NCI-H146 treated with DMSO at 0.1 percent for 48 hours (cell line): ENCODE data around the gene ACSM6.

Experiments used
- DNase-seq: peaks from one replicate; lab custom pipeline; 2025; ENCODE audit not compliant: unreplicated experiment; lab: John Stamatoyannopoulos, UW

Gene ACSM6

DNA sequence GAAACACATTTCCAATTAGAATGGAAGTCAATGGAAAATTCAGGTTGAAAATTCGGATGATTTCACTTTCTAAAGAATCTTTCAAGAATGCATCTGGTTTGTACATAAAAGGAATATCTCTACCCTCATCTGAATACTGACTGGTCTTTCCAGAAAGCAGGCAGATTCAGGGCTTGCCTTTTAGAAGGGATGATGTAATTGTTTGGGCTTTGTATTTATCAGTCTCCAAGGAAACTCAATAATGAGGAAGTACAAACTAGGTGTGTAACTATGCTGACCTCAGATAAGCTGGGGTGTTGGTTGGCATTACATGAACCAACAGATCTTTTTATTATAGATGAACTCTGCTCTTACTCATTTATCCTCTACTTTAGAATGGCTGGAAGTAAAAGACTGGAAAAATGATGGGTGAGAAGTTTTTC, 72.6 kb downstream of the ACSM6 start:
- DNase-seq: peak; percentile 58

GRCh38 chr10:95267251-95267650, 73.2 kb downstream of the ACSM6 start:
- DNase-seq: no peak

GRCh38 chr10:95268438-95268837, 74.4 kb downstream of the ACSM6 start:
- no peak for DNase-seq

- DNase-seq: no peak
These were observed 79.6 kb downstream of the ACSM6 start for GRCh38 chr10:95273393-95274312.

GRCh38 chr10:95275726-95276366, 81.8 kb downstream of the ACSM6 start:
- no peak for DNase-seq

GRCh38 chr10:95276367-95277200, 82.5 kb downstream of the ACSM6 start:
- DNase-seq: no peak

DNA sequence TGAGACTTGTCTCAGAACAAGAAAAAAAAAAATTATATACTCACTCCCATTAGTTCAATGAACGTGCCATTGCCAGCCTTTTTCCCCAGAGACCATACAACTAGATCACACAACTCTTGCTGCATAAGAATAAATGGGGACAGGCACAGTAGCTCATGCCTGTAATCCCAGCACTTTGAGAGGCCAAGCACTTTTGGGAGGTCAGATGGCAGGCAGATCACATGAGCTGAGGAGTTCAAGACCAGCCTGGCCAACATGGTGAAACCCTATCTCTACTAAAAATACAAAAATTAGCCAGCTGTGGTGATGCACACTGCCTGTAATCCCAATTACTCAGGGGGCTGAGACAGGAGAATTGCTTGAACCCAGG, 83.1 kb downstream of the ACSM6 start:
- DNase-seq: no peak

DNA sequence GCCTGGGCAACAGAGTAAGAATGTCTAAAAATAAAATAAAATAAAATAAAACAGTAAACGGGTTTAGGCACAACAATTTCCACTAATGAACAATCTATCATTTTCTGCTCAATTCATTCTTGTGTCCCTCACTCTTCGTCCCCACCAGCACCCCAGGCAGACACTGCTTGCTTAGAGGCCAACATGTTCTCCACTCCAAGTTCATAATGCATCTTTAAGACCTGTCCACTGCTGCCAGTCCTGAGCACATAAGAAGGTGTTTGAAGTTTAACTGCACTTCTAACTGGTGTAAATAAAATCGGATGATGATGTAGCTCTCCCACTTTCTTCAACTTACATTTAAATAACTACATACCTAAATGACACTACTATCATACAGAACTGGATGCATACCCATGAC, 83.6 kb downstream of the ACSM6 start:
- no peak for DNase-seq
